Hypothalamus (tissue), 51 donors: ENCODE measurements around the gene NBEAL1.
"Not testable (repeated sequence)": the region's sequence is repeated elsewhere in the genome, so short reads cannot be mapped to it uniquely, and the experiment has no call there.

Experiments used
- DNase-seq, 51 donors: peaks; one replicate each; lab custom pipeline; 2025; lab: John Stamatoyannopoulos, UW

NBEAL1 gene

GRCh38 chr2:203014456-203015199, at the start of gene NBEAL1:
TSS of gene NBEAL1 (plus strand) at chr2:203014875. CDS start at chr2:203016385, 1,510 bp downstream.
- peak; percentile 58 to 99 (median 97) for DNase-seq

- peak in 3 of 51 donors; percentile 4 to 5 (median 5) for DNase-seq
Measured at GRCh38 chr2:202965810-202966460, 48.7 kb upstream of the NBEAL1 start.

GRCh38 chr2:202969404-202969803, 45.3 kb upstream of the NBEAL1 start:
- DNase-seq, result not testable (repeated sequence)

- no peak for DNase-seq
Measured at GRCh38 chr2:202976809-202977208, 37.9 kb upstream of the NBEAL1 start.

GRCh38 chr2:202982779-202983491, 31.7 kb upstream of the NBEAL1 start:
- DNase-seq, result no peak

GRCh38 chr2:202989749-202990148, 24.9 kb upstream of the NBEAL1 start:
- DNase-seq, result no peak

- no peak for DNase-seq
Measured at GRCh38 chr2:202990501-202990900, 24.2 kb upstream of the NBEAL1 start.

- not testable (repeated sequence) for DNase-seq
Measured at GRCh38 chr2:202997113-202997512, 17.6 kb upstream of the NBEAL1 start.

- no peak for DNase-seq
Measured at GRCh38 chr2:203002054-203002821, 12.4 kb upstream of the NBEAL1 start.

- DNase-seq, result no peak
Measured at GRCh38 chr2:203003716-203004115, 11.0 kb upstream of the NBEAL1 start.

- no peak for DNase-seq
Measured at GRCh38 chr2:203016716-203017115, 2.0 kb downstream of the NBEAL1 start.

GRCh38 chr2:203018181-203018580, 3.5 kb downstream of the NBEAL1 start:
- DNase-seq, result peak in 1 of 51 donors; percentile 25

- DNase-seq, result no peak
Measured at GRCh38 chr2:203019142-203019541, 4.5 kb downstream of the NBEAL1 start.

GRCh38 chr2:203021991-203022390, 7.3 kb downstream of the NBEAL1 start:
- DNase-seq, result no peak

GRCh38 chr2:203022751-203023150, 8.1 kb downstream of the NBEAL1 start:
- DNase-seq, result no peak

- DNase-seq, result no peak
Measured at GRCh38 chr2:203025592-203025991, 10.9 kb downstream of the NBEAL1 start.

GRCh38 chr2:203030545-203030944, 15.9 kb downstream of the NBEAL1 start:
- no peak for DNase-seq

GRCh38 chr2:203030991-203031390, 16.3 kb downstream of the NBEAL1 start:
- no peak for DNase-seq

- DNase-seq, result no peak
Measured at GRCh38 chr2:203033395-203033794, 18.7 kb downstream of the NBEAL1 start.

- no peak for DNase-seq
Measured at GRCh38 chr2:203035879-203036470, 21.3 kb downstream of the NBEAL1 start.
